NOMO-1 (cell line): ENCODE measurements around the gene TSPAN11.

Source experiments
- DNase-seq, 2 experiments: peaks; one replicate each; lab custom pipeline; 2025; ENCODE audit not compliant: unreplicated experiment in 2 of 2; lab: John Stamatoyannopoulos, UW

The TSPAN11 gene

GRCh38 chr12:31037931-31038330, 111.4 kb downstream of the TSPAN11 start:
- DNase-seq: no peak

GRCh38 chr12:31041033-31041564, 114.6 kb downstream of the TSPAN11 start:
- no peak for DNase-seq
